GM21515 (cell line): ENCODE measurements around the gene HDAC6.
"Not testable (repeated sequence)": the region's sequence is repeated elsewhere in the genome, so short reads cannot be mapped to it uniquely, and the experiment has no call there.

Experiments used
- ATAC-seq: cut with Tn5 transposase; IDR thresholded peaks from one replicate; pipeline ENCODE4 v1.9.1; 2021; ENCODE audit not compliant: unreplicated experiment

The HDAC6 gene

GRCh38 chrX:48789366-48790220 is 12.3 kb upstream of the HDAC6 start:
- no peak for ATAC-seq

- no peak for ATAC-seq
Observed at GRCh38 chrX:48790477-48790876, 11.4 kb upstream of the HDAC6 start.

GRCh38 chrX:48791063-48791820 is 10.6 kb upstream of the HDAC6 start:
- no peak for ATAC-seq

GRCh38 chrX:48792219-48792618 is 9.6 kb upstream of the HDAC6 start:
- ATAC-seq: no peak

GRCh38 chrX:48793935-48794334 is 7.9 kb upstream of the HDAC6 start:
- ATAC-seq: no peak

GRCh38 chrX:48794340-48794910 is 7.4 kb upstream of the HDAC6 start:
- ATAC-seq: no peak

GRCh38 chrX:48794911-48795515 is 6.9 kb upstream of the HDAC6 start:
- ATAC-seq: no peak

- no peak for ATAC-seq
Observed at GRCh38 chrX:48798318-48798717, 3.5 kb upstream of the HDAC6 start.

- ATAC-seq: no peak
Observed at GRCh38 chrX:48800574-48801279, 1.1 kb upstream of the HDAC6 start.

GRCh38 chrX:48802089-48802904 is 430 bp downstream of the HDAC6 start:
- peak; percentile 47 for ATAC-seq

- no peak for ATAC-seq
Observed at GRCh38 chrX:48802905-48803200, 986 bp downstream of the HDAC6 start.

- no peak for ATAC-seq
Observed at GRCh38 chrX:48806081-48806480, 4.2 kb downstream of the HDAC6 start.

- no peak for ATAC-seq
Observed at GRCh38 chrX:48813644-48814043, 11.8 kb downstream of the HDAC6 start.

GRCh38 chrX:48814722-48815121 is 12.9 kb downstream of the HDAC6 start:
- ATAC-seq: no peak

GRCh38 chrX:48815266-48815665 is 13.4 kb downstream of the HDAC6 start:
- no peak for ATAC-seq

GRCh38 chrX:48816014-48816810 is 14.3 kb downstream of the HDAC6 start:
- ATAC-seq: no peak

- no peak for ATAC-seq
Observed at GRCh38 chrX:48818098-48818497, 16.2 kb downstream of the HDAC6 start.

GRCh38 chrX:48818866-48819265 is 17.0 kb downstream of the HDAC6 start:
- no peak for ATAC-seq

GRCh38 chrX:48819394-48819793 is 17.5 kb downstream of the HDAC6 start:
- not testable (repeated sequence) for ATAC-seq
